HG02943 (cell line): ENCODE measurements around the gene HEXB.
A peak's percentile ranks its signal among the peaks of the same experiment; 100 is the strongest.

Source experiments
- ATAC-seq: cut with Tn5 transposase; IDR thresholded peaks from one replicate; pipeline ENCODE4 v1.9.1; 2021; ENCODE audit warnings: mild to moderate bottlenecking, low read depth, moderate library complexity; ENCODE audit not compliant: unreplicated experiment

Gene HEXB

DNA sequence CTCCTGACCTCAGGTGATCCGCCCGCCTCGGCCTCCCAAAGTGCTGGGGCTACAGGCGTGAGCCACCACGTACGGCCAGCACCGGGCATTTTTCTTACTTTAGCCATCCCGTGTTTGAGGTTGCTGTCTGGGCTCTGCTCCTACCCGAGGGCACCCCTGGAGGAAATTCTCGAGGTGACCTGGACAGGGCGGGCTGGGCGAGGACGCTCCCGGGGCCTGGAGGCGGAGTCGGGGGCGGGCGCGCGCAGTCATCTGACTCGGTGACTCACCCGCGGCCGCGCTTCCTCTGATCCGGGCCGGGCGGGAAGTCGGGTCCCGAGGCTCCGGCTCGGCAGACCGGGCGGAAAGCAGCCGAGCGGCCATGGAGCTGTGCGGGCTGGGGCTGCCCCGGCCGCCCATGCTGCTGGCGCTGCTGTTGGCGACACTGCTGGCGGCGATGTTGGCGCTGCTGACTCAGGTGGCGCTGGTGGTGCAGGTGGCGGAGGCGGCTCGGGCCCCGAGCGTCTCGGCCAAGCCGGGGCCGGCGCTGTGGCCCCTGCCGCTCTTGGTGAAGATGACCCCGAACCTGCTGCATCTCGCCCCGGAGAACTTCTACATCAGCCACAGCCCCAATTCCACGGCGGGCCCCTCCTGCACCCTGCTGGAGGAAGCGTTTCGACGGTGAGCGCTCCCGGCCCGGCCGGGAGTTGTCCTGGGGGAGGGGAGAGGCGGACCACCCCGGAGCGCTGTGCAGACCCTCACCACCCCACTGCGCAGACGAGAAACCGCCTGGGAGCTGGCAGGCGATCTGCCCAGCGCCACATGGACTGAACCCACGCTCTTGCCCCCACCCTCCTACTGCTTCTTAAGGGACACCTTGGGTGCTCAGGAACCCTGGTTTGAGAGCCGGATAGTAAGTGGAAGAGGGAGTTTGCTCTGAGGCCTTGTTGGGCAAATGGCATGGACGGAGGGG lies at the start of gene HEXB:
Gene HEXB, plus strand, starts transcription at position 334 of the 952 bp plus-strand sequence. Its CDS starts 28 bp downstream, at position 362.
- ATAC-seq, result peak; percentile 70

DNA sequence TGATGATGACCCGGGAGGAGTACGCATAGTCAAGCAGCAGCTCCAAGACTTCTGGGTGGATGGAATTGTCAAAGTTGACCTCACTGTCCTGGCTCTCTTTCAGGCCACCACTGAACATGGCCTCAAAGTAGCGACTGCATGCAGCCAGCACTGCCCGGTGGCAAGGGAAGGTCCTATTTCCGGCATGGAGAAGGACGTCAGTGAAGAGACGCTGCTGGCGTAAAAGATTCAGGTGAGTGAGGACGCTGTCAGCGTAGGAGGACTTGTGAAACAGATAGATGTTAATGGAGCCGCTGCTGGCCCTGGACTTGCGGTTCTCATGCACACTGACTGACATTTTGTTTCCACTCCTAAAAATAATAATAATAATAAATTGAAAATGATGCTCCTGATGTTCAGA lies 48.9 kb upstream of the HEXB start:
- no peak for ATAC-seq

DNA sequence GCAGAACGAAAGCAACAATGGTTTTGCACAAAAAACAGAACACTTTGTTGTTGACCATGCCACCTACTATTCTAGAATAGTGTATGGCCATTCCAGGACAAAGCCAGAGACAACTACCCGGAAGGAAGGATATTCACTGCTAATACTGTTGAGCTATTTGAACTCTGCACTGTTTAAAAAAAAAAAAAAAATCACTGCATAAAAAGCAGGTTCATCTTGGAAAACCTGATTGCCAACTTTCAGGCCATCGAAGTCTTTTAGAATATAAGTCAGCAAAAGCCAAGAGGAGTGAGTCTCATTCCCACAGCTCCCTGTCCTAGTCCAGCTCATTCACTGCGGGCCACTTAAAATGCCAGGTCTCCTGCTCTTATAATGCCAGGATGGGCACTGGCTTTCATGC lies 48.5 kb upstream of the HEXB start:
- no peak for ATAC-seq

DNA sequence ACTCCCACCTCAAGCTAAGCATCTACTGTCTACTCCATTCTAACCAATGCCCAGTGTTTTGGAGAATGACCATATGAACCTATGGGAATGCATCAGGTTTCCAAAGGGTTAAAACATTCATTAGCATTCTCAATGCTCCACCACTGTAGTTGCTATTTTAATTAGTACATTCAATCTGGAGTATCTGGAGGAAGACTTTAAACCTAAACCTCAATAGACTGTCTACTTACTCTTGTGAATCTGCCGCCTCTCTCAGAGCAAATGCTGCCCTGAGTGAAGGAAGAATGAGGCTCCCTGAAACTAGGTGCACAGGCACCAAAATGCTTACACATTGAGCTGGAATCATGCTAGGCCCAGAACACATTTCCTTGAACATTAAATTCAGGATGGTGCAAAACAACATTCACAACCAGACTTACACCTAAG lies 46.5 kb upstream of the HEXB start:
- ATAC-seq, result no peak

DNA sequence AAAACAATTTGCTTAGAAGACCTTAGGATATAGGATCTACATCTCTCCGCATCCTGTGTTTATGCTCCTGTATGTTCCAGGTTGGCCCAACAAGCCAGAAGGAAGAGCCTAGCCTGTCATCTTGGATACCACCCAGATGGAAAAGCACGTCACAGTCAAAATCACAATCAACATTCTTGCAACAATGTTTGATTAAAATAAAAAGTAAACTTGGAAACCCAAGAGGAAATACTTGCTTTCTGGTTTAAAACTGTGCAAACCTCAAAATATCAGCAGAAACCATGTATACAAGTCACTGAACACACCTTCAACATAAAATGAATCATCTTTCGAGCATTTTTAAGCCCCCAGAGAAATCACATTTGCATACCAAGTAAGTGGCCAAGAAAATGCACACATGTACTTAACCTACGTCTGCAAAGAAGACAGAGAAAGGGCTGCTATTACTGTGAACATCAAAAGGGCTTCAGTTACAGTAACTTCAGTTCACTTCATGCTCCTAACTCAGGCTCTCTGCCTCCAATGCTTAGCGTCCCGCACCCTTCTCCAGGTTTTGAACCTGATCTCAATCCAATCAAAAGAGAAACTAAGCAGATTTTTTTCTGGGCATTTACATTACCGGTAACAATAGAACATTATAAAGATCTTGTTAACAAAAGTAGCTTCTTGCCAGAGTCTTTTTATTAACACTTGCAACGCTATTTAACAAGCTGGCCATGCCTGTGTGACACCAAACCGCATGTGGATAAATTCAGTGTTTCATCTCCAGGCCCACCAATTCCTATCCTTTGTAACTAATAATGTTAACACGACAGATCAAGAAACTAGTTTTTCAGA lies 45.8 kb upstream of the HEXB start:
- ATAC-seq, result no peak

DNA sequence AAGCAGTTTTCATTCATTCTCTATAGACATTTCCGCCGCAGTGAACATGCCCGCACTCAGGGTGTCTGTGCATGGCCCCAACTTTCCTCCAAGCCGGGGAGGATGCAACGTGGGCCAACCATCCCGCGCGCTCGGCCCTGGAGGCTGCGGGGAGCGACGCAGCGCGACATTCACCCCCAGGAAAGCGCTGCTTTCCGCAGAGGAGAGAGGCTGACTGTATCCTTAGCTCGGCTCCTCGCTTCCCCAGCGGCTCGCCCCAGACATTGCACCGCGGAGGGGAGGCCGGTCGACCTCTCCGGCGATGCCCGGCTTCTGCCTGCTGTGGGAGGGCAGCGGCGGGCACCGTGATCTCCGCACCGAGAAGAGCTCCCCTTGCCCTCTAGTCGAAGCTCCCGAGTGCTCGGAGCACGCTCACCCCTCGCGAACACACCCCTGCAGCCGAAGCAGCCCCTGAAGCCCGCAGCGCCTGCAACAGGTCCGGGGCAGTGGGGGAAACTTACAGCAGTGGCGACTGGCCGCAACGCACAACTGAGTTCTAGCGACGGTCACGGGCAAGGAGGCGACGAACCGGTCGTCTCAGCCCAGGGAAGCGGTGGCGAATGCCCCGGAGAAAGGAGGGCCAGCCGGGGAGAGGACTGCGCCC lies 45.1 kb upstream of the HEXB start:
- peak; percentile 27 for ATAC-seq

DNA sequence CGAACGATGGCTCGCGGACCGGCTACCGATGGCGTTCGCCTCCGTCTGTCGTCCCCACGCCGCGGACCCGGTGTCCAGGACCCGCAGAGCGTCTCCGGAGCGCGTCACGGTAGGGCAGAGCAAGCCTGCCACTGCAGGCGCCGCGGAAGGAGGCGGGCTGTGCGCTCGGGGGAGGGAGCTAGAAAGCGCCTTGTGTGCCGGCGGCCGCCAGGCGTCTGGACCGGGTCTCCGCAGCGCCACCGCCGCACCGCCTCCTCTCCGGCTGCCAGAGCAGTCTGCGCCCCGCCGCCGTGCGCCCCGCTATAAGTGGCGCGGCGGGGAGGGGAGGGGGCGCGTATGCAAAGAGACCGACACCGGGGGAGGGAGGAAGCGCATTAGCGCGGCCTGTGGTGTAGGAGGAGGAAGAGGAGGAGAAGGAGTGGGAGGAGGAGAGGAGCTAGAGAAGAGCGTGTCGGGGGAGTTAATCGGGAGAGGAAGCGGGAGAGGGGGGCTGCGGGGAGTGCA lies 44.5 kb upstream of the HEXB start, which contains the start of gene ENC1:
Gene ENC1, minus strand, starts transcription at position 279 of the 504 bp plus-strand sequence. CDS start 4,243 bp downstream, outside the sequence.
- ATAC-seq, result peak; percentile 56

DNA sequence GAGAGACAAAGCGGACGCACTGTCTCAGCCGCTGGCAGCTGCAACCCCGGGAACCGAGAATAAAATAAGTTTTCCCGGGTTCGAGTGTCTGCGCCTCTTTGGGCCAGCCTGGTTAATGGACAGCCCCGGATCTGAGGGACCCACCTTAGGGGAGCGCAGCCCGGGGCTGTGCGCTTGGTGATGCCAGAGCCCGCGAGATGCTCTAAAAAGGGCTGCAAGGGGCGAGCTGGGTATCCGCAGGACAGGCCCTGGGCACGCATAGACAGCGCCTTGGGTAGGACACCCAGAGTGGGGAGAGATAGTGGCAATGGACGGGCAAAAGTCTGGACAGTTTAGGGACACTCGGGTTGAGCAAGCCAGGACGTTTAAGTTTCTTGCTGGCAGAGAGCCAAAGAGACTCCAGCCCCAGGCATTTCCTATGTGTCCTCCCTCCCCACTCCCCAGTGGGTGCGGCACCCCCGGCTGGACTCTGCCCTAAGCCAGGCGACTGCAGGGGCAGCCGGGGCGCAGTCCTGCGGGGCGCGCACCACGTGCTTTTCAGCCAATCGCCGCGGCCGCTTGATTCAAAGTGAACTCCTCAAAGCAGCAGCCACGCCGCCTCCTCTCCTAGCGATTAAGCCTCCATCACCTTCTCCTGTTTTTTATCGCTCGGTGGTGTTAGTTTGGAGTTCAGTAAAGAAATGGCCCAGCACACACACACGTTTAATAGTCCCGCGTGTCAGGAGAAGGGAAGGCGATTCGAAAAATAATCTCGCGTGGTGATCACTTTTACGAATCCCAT lies 43.9 kb upstream of the HEXB start:
- ATAC-seq, result peak; percentile 26

DNA sequence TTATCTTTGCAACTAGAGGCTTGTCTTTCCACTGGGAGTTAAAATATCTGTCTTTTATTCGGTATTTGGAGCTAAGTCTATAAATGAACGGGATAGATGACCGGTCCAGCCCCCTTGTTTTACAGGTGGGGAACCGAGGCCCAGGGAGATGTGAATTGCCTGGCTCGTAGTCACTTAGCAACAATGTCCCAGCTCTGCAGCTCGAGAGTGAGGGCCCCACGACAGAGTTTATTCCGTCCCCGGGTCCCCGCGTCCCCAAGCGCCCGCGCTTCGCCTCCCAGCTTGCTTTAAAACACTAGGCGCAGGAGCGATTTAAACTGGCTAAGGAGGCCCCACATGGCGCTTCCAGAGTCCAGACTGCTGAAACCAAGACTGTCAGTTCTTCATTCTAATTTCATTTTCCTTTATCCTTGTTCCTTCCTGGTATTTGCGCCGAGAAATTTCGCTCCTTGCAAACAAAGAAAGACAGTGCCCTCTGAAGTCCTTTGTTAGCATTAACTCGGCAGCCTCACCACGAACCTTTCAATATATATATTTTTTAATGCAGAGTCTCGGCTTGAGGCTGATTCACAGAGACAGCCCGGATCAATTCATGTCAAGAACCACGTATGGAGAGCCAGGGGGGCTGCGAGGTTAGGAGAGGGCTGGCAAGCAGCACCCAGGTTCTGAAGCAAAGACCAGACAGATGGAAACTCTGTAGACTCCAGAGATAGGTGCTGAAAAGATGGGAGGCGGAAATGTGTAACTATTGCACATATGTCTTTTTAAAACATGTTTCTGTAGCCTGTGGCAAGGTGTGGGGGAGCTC lies 43.1 kb upstream of the HEXB start:
- no peak for ATAC-seq

DNA sequence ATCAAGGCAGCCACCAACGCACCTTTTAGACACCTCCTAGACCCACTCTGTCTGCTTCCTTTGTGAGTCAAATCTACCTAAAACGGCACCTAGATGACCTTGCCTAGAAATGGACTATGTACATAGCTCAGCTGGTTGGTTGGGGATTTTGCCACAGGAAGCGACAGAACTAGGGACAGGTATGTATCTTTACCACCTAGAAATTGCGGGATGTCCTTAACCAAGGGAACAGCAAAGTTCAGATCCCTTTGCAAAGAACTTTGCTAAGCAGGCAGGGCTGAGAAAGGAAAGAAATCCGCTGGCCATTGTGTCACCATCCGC lies 42.5 kb upstream of the HEXB start:
- no peak for ATAC-seq

DNA sequence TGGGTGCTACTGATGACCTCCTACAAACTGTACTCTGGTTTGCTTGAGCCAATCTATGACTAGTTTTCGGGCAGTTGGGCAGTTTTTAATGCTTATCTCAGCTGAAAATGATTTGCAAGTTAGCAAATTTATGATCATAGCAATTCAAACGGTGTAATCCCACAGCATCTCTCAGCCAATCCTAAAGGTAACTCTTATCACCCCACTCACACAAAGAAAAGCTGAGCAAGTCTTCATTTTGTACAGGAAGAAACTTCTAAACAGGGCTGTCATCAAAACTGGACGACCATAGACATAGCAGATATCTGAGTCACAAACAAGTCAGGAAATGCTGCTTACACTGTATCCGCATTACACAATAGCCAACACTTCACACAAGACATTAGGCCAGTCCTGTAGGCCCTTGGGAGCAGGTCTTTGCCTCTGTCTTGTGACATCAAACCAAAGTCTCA lies 41.9 kb upstream of the HEXB start:
- no peak for ATAC-seq

DNA sequence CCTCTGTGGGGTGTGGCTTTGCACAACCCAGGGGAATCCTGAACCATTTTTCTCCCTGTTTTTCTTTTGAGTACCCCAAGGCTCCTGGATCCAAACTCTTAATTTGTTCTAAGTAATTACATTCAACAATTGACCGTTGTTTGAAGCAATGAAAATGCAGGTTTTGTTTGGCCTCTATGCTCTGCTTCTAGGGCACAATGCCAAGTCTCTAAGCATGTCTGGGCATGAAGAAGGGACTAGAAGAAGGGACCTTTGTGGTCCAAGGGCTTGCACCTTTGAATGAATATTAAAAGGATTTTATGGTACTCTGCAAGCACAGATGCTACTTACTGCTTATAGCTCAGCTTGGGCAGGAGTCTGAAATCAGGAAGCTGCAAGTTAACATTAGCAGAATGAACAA lies 37.9 kb upstream of the HEXB start:
- ATAC-seq, result no peak

DNA sequence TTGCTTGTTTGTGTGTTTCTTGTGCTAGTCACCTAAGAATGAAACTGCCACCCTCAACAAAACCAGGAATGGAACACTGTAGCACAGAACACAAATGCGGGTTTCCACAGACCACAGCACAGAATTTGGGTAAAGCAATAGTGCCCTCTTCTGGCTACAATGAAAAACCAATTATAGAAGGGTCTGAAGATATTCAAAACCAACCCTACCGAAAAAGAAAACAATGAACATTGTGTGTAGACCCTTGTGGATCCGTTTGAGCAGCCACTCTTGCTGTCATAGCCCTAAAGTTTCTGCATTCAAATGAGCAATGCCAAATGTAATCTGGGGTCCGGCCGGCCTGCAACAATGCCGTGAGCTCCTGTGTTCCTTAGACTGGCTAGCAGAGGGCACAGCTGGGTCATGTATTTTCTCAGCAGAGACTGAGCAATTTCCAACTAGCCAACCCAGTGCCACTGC lies 36.2 kb upstream of the HEXB start:
- ATAC-seq, result no peak

DNA sequence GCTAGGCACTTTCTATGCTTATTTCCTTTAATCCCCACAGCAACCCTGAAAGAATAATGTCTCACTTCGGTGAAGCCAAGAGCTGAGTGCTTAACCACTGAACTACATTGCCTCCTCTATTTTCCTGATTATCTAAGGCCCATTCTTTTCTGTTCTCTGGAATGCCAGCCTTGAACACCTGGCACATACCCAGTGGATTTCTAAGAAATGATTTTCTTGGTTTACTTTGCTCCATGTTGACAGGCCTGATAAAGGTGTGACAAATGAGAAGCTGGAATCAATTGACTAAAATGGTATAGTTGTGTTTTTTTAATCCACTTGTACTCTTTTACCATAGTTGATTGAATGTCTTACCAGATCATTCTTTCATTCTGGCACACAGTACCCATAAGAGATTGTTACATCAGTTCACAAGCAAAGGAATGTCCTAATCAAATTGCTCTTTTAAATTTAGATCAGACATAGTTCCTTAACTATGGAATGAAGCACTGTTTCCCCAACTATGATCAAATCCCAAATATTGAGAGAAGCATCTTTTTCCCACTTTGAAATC lies 35.5 kb upstream of the HEXB start:
- ATAC-seq, result no peak

DNA sequence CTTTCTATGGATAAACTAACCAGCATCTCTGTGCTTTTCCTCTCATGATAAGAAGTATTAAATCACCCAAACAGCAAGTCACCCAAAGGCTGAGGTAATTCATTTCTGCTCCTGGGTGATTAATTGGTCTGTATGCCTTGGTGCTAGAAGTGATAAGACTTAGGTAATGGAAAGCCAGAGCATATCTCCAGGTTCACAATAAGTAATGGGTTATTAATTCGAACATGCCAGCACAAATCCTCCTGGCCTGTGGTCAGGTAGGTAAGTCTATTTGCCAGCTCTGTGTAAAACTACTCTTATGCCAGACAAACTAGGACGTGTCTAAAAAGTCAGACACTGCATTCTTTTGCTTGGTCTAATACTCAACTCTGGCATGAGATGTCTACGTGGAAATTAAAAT lies 33.3 kb upstream of the HEXB start:
- no peak for ATAC-seq

DNA sequence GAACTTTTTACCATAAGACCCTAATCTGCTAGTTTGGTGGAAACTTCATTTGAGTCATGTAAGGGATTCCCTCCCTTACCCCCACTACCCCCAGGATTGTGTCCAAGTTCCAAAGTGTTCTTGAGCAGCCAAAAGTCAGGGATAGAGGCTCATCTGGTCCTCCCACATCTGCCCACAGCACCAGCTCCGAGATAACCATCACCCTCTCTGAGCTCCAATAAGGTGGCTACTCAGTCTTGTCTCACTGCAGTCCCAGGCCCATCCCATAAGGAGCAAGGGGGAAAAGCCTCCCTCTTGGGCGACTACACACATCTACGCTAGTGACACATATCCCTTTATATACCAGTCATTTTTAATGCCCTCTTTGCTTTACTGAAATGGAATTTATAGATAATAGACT lies 32.5 kb upstream of the HEXB start:
- no peak for ATAC-seq

DNA sequence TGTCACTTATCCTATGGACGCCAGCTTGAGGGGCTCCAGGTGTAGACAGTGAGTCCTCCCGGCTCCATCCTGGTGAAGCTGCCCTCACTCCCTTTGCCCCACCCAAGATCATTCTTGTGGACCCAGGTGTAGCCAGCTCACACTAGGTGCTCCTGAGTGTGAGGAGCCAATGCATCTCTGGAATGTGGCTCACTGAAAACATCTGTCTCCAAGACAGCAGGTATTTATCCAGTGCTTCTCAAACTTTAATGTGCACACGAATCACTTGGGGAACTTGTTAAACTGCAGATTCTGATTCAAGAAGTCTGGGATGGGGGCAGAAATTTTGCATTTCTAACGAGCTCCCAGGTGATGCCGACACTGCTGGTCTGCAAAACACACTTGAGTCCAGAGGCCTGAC lies 31.0 kb upstream of the HEXB start:
- ATAC-seq, result no peak

DNA sequence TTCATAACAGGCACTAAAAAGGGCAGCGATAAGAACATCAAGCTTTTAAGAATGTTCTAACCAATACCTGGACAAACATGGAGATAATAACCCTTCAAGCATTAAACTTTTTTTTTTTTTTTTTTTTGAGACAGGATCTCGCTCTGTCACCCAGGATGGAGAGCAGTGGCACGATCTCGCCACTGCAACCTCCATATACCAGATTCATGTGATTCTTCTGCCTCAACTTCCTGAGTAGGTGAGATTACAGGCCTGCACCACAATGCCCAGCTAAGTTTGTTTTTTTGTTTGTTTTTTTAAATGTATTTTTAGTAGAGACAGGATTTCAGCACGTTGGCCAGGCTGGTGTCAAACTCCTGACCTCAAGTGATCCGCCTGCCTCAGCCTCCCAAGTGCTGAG lies 29.8 kb upstream of the HEXB start:
- ATAC-seq, result no peak

DNA sequence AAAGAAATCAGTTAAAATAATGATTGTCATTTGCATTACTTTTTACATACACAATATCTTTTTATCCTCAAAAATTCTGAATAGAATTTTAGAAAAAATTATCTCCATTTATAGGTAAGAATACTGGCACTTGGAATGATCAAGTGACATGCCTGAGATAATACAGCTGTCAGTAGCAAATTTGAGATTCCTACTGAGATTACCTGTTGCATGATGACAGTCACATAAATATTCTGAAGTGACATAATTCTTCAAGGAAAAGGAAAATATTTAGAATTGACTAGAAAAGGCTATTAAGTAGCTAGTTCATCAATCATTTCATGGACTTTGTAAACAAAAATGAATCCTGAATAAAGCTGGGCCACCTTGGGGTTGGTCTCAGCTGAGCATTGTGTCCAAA lies 29.3 kb upstream of the HEXB start:
- ATAC-seq, result no peak
